Fibroblast of lung (primary cell): ENCODE results near the gene EYA2. TPM values are rescaled to one million over a fixed set of nuclear protein-coding genes. Genes with fewer than 3 reads are reported as not detected.

ENCODE experiments used
- DNase-seq, 2 donors: peaks; one replicate each; pipeline versions ENCODE4 v3.0.0 to v3.0.0-alpha.2; 2010; ENCODE audit warnings: low read depth in 2 of 2
- H2AFZ ChIP-seq: 2 replicates; pipeline ENCODE4 v1.5.1; 2012; ENCODE audit warnings: low read length, control low read depth, inconsistent platforms
- H3K27ac ChIP-seq: 2 replicates; pipeline ENCODE4 v1.5.1; 2011; ENCODE audit warnings: low read length, control low read depth; ENCODE audit not compliant: insufficient read depth
- H3K27me3 ChIP-seq: 2 replicates; pipeline ENCODE4 v1.5.1; 2011; ENCODE audit warnings: mild to moderate bottlenecking, low read length; ENCODE audit not compliant: control insufficient read depth, insufficient read depth
- H3K36me3 ChIP-seq: 2 replicates; pipeline ENCODE4 v1.5.1; 2011; ENCODE audit warnings: low read length; ENCODE audit not compliant: control insufficient read depth, insufficient read depth
- H3K4me1 ChIP-seq: 2 replicates; pipeline ENCODE4 v1.5.1; 2011; ENCODE audit warnings: low read length; ENCODE audit not compliant: control insufficient read depth, insufficient read depth; ENCODE audit errors: extremely low read depth
- H3K4me2 ChIP-seq: 2 replicates; pipeline ENCODE4 v1.5.1; 2011; ENCODE audit warnings: low read length, control low read depth; ENCODE audit not compliant: insufficient read depth; ENCODE audit errors: extremely low read depth
- H3K4me3 ChIP-seq, 4 experiments: fragments of 200-600 bp in 1 of 4; sonication (generic) in 1 of 4; replicated peaks in 1 of 4; 2 replicates each; pipeline ENCODE4 v1.5.1; 2011 to 2016; ENCODE audit warnings: low read length in 4 of 4, low read depth in 3 of 4, mild to moderate bottlenecking in 3 of 4, control low read depth in 2 of 4, inconsistent platforms in 1 of 4, mixed read lengths in 1 of 4; ENCODE audit not compliant: insufficient read depth in 1 of 4; ENCODE audit errors: control extremely low read depth in 1 of 4
- H3K79me2 ChIP-seq: 2 replicates; pipeline ENCODE4 v1.5.1; 2012; ENCODE audit warnings: mild to moderate bottlenecking, low read length, inconsistent platforms; ENCODE audit not compliant: control insufficient read depth, insufficient read depth
- H3K9ac ChIP-seq: 2 replicates; pipeline ENCODE4 v1.5.1; 2011; ENCODE audit warnings: mild to moderate bottlenecking, low read length, control low read depth; ENCODE audit not compliant: insufficient read depth
- H3K9me3 ChIP-seq: 2 replicates; pipeline ENCODE4 v1.5.1; 2012; ENCODE audit warnings: low read depth, low read length; ENCODE audit not compliant: control insufficient read depth, insufficient read depth
- H4K20me1 ChIP-seq: 2 replicates; pipeline ENCODE4 v1.5.1; 2011; ENCODE audit warnings: low read length; ENCODE audit not compliant: control insufficient read depth, insufficient read depth; ENCODE audit errors: extremely low read depth
- CTCF ChIP-seq, 2 donors: IDR thresholded peaks in 1 of 2; conservative IDR thresholded peaks in 1 of 2; 1 replicate in 1 of 2; 2 replicates in 1 of 2; pipeline ENCODE4 v1.5.1; 2011 to 2012; ENCODE audit warnings: low read length in 2 of 2, control low read depth in 1 of 2, inconsistent platforms in 1 of 2, low read depth in 1 of 2, mild to moderate bottlenecking in 1 of 2
- EZH2 ChIP-seq: IDR thresholded peaks from 2 replicates; pipeline ENCODE4 v1.5.1; 2012; ENCODE audit warnings: low read length, control low read depth, mild to moderate bottlenecking; ENCODE audit errors: missing control alignments
- polyA plus RNA-seq, 2 donors: library from polyadenylated mRNA; depleted of rRNA in 1 of 2; stranded (reverse) in 1 of 2; unstranded in 1 of 2; fragments of >200 nt; gene quantifications; 2 replicates each; pipeline ENCODE4 v1.2.1, GENCODE V29; 2011 to 2012; ENCODE audit warnings: missing spikeins in 1 of 2
- total RNA-seq: library from RNA; depleted of rRNA; stranded (reverse); fragments of >200 nt; gene quantifications from 2 replicates; pipeline ENCODE4 v1.2.1, GENCODE V29; 2014

EYA2 gene
- total and polyA plus RNA-seq, 2 donors (not counting 1 experiment from before 2014, with no cell fraction given): 0.37 to 1.7 TPM

- Histone ChIP-seq H3K4me2 (no peak overlapping the region), H3K27me3 (no peaks in the 10 kb centered on the region), H3K4me1 (no peaks in the 10 kb centered on the region), H3K36me3 (no peaks in the 10 kb centered on the region), H3K27ac (no peak overlapping the region), H3K79me2 (no peaks in the 10 kb centered on the region), H2AFZ (no peak overlapping the region), H4K20me1 (no peaks in the 10 kb centered on the region), H3K4me3 (no peak overlapping the region), H3K9me3 (no peaks in the 10 kb centered on the region), H3K9ac (no peak overlapping the region)
- DNase-seq: peak; percentile 3 to 45
- TF ChIP-seq CTCF (conservative IDR thresholded peaks at IDR 0.05 in 1 of 2, IDR thresholded peaks at IDR 0.05 in 1 of 2; ENCODE audit: low read depth in 1 of 2, low read length in 2 of 2) (no peak), EZH2 (no peak)
Measured at GRCh38 chr20:46883892-46884291, 10.8 kb upstream of the EYA2 start.

- no peak for DNase-seq
- H3K27ac ChIP-seq: no peak overlapping the region
- H3K4me1 ChIP-seq: no peaks in the 10 kb centered on the region
- H3K4me3 ChIP-seq: no peak overlapping the region
- no peak overlapping the region for H3K4me2 ChIP-seq
- no peaks in the 10 kb centered on the region for H4K20me1 ChIP-seq
- no peaks in the 10 kb centered on the region for H3K79me2 ChIP-seq
- H3K27me3 ChIP-seq: peaks cover 6% of the 10 kb centered on the region
- no peak overlapping the region for H3K9ac ChIP-seq
- no peaks in the 10 kb centered on the region for H3K36me3 ChIP-seq
- no peaks in the 10 kb centered on the region for H3K9me3 ChIP-seq
- TF ChIP-seq EZH2 (no peak), CTCF (conservative IDR thresholded peaks at IDR 0.05 in 1 of 2, IDR thresholded peaks at IDR 0.05 in 1 of 2; ENCODE audit: low read depth in 1 of 2, low read length in 2 of 2) (no peak)
- H2AFZ ChIP-seq: no peak overlapping the region
Measured at GRCh38 chr20:46890682-46891081, 4.0 kb upstream of the EYA2 start.

GRCh38 chr20:46893051-46893450 is 1.6 kb upstream of the EYA2 start:
- Histone ChIP-seq H3K4me3 (no peak overlapping the region), H3K4me1 (no peaks in the 10 kb centered on the region), H3K9ac (no peak overlapping the region), H3K36me3 (no peaks in the 10 kb centered on the region), H2AFZ (no peak overlapping the region), H3K27ac (no peak overlapping the region), H3K4me2 (no peak overlapping the region), H3K79me2 (no peaks in the 10 kb centered on the region), H4K20me1 (no peaks in the 10 kb centered on the region), H3K9me3 (no peaks in the 10 kb centered on the region), H3K27me3 (peaks cover 6% of the 10 kb centered on the region)
- no peak for DNase-seq
- TF ChIP-seq CTCF (conservative IDR thresholded peaks at IDR 0.05 in 1 of 2, IDR thresholded peaks at IDR 0.05 in 1 of 2; ENCODE audit: low read depth in 1 of 2, low read length in 2 of 2): no peak
- TF ChIP-seq EZH2: no peak
